Liver (tissue), 9 donors: ENCODE measurements around the gene SCGB3A1. TPM values are rescaled to one million over a fixed set of nuclear protein-coding genes. Genes with fewer than 3 reads are reported as not detected.

Source experiments
- DNase-seq: peaks from one replicate; pipeline ENCODE4 v3.0.0-alpha.2; 2017; ENCODE audit warnings: low spot score
- H3K27ac ChIP-seq, 2 donors: one replicate each; pipeline ENCODE4 v1.7.0; 2013; ENCODE audit warnings: inconsistent platforms in 2 of 2, low read length in 2 of 2, control low read depth in 1 of 2, low read depth in 1 of 2, mild to moderate bottlenecking in 1 of 2
- H3K27me3 ChIP-seq, 4 donors: one replicate each; pipeline versions ENCODE4 v1.6.1 to v1.7.0; 2013; ENCODE audit warnings: low read length in 3 of 4, inconsistent platforms in 1 of 4, mild to moderate bottlenecking in 1 of 4, moderate library complexity in 1 of 4; ENCODE audit not compliant: control insufficient read depth in 4 of 4, insufficient read depth in 4 of 4
- H3K36me3 ChIP-seq, 4 donors: one replicate each; pipeline versions ENCODE4 v1.6.1 to v1.7.0; 2013; ENCODE audit warnings: low read length in 3 of 4, mild to moderate bottlenecking in 3 of 4, low read depth in 1 of 4, moderate library complexity in 1 of 4; ENCODE audit not compliant: control insufficient read depth in 4 of 4, insufficient read depth in 3 of 4
- H3K4me1 ChIP-seq, 4 donors: one replicate each; pipeline versions ENCODE4 v1.6.1 to v1.7.0; 2013; ENCODE audit warnings: low read length in 3 of 4, mild to moderate bottlenecking in 3 of 4, moderate library complexity in 1 of 4; ENCODE audit not compliant: control insufficient read depth in 4 of 4, insufficient read depth in 4 of 4
- H3K4me3 ChIP-seq, 3 donors: one replicate each; pipeline versions ENCODE4 v1.6.1 to v1.7.0; 2013; ENCODE audit warnings: low read length in 3 of 3, control low read depth in 1 of 3, low read depth in 1 of 3, mild to moderate bottlenecking in 1 of 3
- H3K9ac ChIP-seq, 2 donors: one replicate each; pipeline ENCODE4 v1.7.0; 2013; ENCODE audit warnings: low read length in 2 of 2, mild to moderate bottlenecking in 2 of 2, moderate library complexity in 2 of 2, control low read depth in 1 of 2, low read depth in 1 of 2
- H3K9me3 ChIP-seq, 4 donors: one replicate each; pipeline versions ENCODE4 v1.6.1 to v1.7.0; 2013; ENCODE audit warnings: low read length in 3 of 4; ENCODE audit not compliant: control insufficient read depth in 4 of 4
- GABPA ChIP-seq, 2 donors: IDR thresholded peaks in 1 of 2; conservative IDR thresholded peaks in 1 of 2; 2 replicates each; pipeline ENCODE4 v1.6.1; 2016; ENCODE audit warnings: antibody characterized with exemption in 2 of 2, mild to moderate bottlenecking in 1 of 2, moderate library complexity in 1 of 2
- HNF4A ChIP-seq, 2 donors: conservative IDR thresholded peaks; 2 replicates each; pipeline ENCODE4 v1.6.1; 2016; ENCODE audit warnings: antibody characterized with exemption in 2 of 2, mild to moderate bottlenecking in 2 of 2
- HNF4G ChIP-seq: IDR thresholded peaks from 2 replicates; pipeline ENCODE4 v1.6.1; 2016; ENCODE audit warnings: antibody characterized with exemption
- NR2F2 ChIP-seq: IDR thresholded peaks from 2 replicates; pipeline ENCODE4 v1.6.1; 2016; ENCODE audit warnings: antibody characterized with exemption
- RAD21 ChIP-seq, 2 donors: IDR thresholded peaks; 2 replicates each; pipeline ENCODE4 v1.6.1; 2016; ENCODE audit warnings: antibody characterized with exemption in 2 of 2, mild to moderate bottlenecking in 2 of 2
- REST ChIP-seq: IDR thresholded peaks from 2 replicates; pipeline ENCODE4 v1.6.1; 2016; ENCODE audit warnings: antibody characterized with exemption, mild to moderate bottlenecking
- RXRA ChIP-seq, 2 donors: IDR thresholded peaks; 2 replicates each; pipeline ENCODE4 v1.6.1; 2017 to 2018; ENCODE audit warnings: antibody characterized with exemption in 2 of 2, mild to moderate bottlenecking in 1 of 2
- SP1 ChIP-seq: IDR thresholded peaks from 2 replicates; pipeline ENCODE4 v1.6.1; 2018; ENCODE audit warnings: antibody characterized with exemption, mild to moderate bottlenecking
- TAF1 ChIP-seq: conservative IDR thresholded peaks from 2 replicates; pipeline ENCODE4 v1.6.1; 2016; ENCODE audit warnings: antibody characterized with exemption, mild to moderate bottlenecking
- YY1 ChIP-seq: IDR thresholded peaks from 2 replicates; pipeline ENCODE4 v1.6.1; 2016; ENCODE audit warnings: antibody characterized with exemption, mild to moderate bottlenecking
- WGBS: extraction: QIAGEN DNeasy Blood & Tissue Kit; methylation state at CpG from one replicate; pipeline ENCODE4 v1.1.7; 2013; 5-methylcytosine and 5-hydroxymethylcytosine counted together
- polyA plus RNA-seq, 2 donors: library from polyadenylated mRNA; stranded (reverse) in 1 of 2; unstranded in 1 of 2; fragments of 200-250 nt in 1 of 2; fragments of >200 nt in 1 of 2; fragmentation: Nextera tagmentation in 1 of 2; extraction: Ambion mirVana in 1 of 2; gene quantifications; one replicate each; pipeline versions ENCODE4 v1.2.1 to v1.2.3, GENCODE V29; 2013 to 2015
- total RNA-seq, 2 donors: library from RNA; depleted of rRNA; stranded (reverse); fragments of >200 nt; gene quantifications; one replicate each; pipeline ENCODE4 v1.2.3, GENCODE V29; 2014
- TF ChIP-seq, protein P1 (sequence below): fragments of 150-350 bp; IDR thresholded peaks from 2 replicates; pipeline ENCODE4 v1.5.1; 2017; ENCODE audit warnings: improper control_type of control experiment, low read depth, low read length; ENCODE audit not compliant: missing input control
- donor health status: healthy.
- donor health status: healthy.
- donor health status: healthy.
- donor health status: healthy.
- donor health status: healthy.

SCGB3A1 gene
- total and polyA plus RNA-seq, 4 donors = 1.5 TPM; not detected in 2

DNA sequence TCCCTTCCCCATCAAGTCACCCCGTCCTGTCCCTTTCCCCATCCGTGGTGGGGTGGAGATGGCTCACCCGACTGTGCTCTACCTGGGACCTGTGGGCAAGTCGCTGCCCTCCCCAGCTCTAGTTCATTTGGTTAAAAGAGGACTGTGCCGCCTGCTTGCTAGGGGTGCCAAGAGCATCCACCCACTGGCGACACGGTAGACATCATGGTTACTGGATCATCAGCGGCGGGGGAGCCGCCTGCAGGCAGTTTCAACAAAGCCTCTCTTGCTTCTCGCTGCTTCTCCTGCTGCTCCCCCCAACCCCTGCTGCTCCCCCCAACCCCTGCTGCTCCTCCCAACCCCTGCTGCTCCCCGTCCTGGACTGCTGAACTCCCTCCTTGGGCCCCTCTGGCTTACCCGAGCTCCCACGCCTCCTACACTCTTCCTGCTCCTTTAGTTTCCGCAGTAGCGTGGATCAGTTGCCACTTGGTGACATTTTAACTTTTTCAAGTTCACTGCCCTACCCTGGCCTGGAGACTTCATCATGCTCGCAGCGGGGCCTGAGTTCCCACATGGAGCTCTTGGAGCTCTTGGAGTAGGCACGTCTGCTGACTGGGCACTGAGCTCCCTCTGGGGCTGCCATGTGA lies 22.0 kb upstream of the SCGB3A1 start:
- Histone ChIP-seq H3K4me1 (no peaks in the 10 kb centered on the region), H3K9ac (no peak overlapping the region), H3K27ac (no peak overlapping the region), H3K27me3 (no peaks in the 10 kb centered on the region), H3K36me3 (no peaks in the 10 kb centered on the region), H3K4me3 (no peak overlapping the region), H3K9me3 (no peaks in the 10 kb centered on the region)
- no peak for DNase-seq
- whole genome bisulfite sequencing = 70% methylated on average over 19 of the region's 19 CpGs
- no peak for TF ChIP-seq RXRA (IDR thresholded peaks at IDR 0.05)
- no peak for TF ChIP-seq TAF1
- TF ChIP-seq SP1 = no peak
- no peak for TF ChIP-seq GABPA (IDR thresholded peaks at IDR 0.05 in 1 of 2, conservative IDR thresholded peaks at IDR 0.05 in 1 of 2)
- no peak for TF ChIP-seq NR2F2
- TF ChIP-seq RAD21 (IDR thresholded peaks at IDR 0.05) = no peak

DNA sequence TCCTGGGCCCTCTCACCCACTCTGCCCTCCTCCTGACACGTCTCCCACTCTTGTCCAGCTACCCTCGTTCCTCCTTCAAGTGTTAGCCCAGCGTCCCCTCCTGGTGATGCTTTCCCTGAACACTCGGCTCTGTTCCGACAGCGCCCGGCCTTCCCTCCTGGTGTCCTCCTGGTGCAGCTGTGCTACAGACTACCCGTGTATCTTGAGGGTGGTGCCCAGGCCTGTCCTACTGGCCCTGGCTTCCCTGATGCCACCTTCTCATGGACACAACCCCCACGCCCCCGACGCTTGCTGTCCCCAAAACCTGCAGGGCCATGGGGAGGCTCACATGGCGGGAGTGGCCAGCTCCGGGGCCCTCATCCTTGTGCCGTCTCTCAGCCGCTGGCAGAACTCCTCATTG lies 21.4 kb upstream of the SCGB3A1 start:
- H3K9me3 ChIP-seq = no peaks in the 10 kb centered on the region
- TF ChIP-seq HNF4G (no peak), RXRA (IDR thresholded peaks at IDR 0.05) (no peak), GABPA (IDR thresholded peaks at IDR 0.05 in 1 of 2, conservative IDR thresholded peaks at IDR 0.05 in 1 of 2) (no peak), REST (no peak), TAF1 (no peak), RAD21 (IDR thresholded peaks at IDR 0.05) (no peak), SP1 (no peak), NR2F2 (no peak), HNF4A (conservative IDR thresholded peaks at IDR 0.05) (no peak), YY1 (no peak)
- TF ChIP-seq, protein P1, sequence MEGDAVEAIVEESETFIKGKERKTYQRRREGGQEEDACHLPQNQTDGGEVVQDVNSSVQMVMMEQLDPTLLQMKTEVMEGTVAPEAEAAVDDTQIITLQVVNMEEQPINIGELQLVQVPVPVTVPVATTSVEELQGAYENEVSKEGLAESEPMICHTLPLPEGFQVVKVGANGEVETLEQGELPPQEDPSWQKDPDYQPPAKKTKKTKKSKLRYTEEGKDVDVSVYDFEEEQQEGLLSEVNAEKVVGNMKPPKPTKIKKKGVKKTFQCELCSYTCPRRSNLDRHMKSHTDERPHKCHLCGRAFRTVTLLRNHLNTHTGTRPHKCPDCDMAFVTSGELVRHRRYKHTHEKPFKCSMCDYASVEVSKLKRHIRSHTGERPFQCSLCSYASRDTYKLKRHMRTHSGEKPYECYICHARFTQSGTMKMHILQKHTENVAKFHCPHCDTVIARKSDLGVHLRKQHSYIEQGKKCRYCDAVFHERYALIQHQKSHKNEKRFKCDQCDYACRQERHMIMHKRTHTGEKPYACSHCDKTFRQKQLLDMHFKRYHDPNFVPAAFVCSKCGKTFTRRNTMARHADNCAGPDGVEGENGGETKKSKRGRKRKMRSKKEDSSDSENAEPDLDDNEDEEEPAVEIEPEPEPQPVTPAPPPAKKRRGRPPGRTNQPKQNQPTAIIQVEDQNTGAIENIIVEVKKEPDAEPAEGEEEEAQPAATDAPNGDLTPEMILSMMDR = no peak
- H3K36me3 ChIP-seq = no peaks in the 10 kb centered on the region
- no peak for DNase-seq
- no peak overlapping the region for H3K4me3 ChIP-seq
- H3K27me3 ChIP-seq = no peaks in the 10 kb centered on the region
- no peaks in the 10 kb centered on the region for H3K4me1 ChIP-seq
- 81% methylated on average over 15 of the region's 15 CpGs for WGBS
- H3K27ac ChIP-seq = no peak overlapping the region
- no peak overlapping the region for H3K9ac ChIP-seq
